Tibial nerve (tissue), 4 donors: ENCODE results near the gene TLNRD1.

ENCODE experiments used
- EP300 ChIP-seq, 2 donors: sonication (generic); formaldehyde crosslinking; IDR thresholded peaks; one replicate each; pipeline ENCODE4 v1.6.1; 2017; ENCODE audit warnings: antibody characterized with exemption in 2 of 2, mild to moderate bottlenecking in 1 of 2
- POLR2A ChIP-seq, 2 donors: fragments of 450-650 bp; IDR thresholded peaks; one replicate each; pipeline ENCODE4 v1.6.1; 2017; ENCODE audit warnings: antibody characterized with exemption in 2 of 2, mild to moderate bottlenecking in 2 of 2, moderate library complexity in 2 of 2
- TF ChIP-seq, protein P1 (sequence below), 5 experiments: fragments of 200-600 bp in 3 of 5; fragments of 450-650 bp in 2 of 5; sonication (generic) in 3 of 5; IDR thresholded peaks; one replicate each; pipeline ENCODE4 v1.5.1; 2016 to 2019; ENCODE audit warnings: antibody characterized with exemption in 5 of 5, mild to moderate bottlenecking in 3 of 5, moderate library complexity in 2 of 5

DNA sequence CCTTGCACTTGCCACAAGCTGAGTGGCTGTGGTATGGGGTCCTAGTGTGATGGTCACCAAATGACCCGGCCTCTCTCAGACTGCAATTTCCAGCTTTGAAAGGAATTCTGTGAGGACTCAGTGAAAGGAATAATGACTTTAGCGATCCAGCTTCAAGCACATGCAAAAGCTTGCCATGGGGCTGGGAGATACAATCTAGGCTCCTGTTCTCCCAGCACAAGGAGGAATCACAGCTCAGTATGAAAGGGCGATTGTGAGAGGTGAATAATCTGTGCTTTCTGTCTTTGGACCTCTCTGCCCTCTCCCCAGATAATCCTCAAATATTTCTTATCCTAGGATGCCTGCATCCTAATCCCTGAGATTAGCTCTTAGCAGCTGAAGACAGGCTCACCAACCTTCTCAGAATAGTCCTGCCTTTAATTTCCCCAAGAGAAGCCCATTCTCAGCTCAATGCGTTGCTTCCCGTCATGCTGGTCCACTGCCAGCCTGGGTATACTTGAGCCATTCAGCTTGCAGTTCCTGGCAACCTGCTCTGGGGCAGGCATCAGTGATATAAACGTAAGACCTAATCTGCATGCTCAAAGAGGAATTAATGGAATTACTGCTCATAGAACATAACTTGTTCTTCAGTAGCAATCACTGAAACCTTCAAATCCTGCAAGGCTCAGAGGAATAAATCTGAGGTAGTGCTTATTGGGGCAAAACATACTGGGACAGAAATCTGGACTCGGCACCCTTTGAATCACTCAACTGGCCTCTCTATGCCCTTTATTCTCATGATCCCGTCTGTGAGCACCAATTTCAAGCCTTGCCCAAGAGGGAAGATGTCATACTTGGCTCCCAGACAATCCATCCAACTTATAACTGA, 15.1 kb downstream of the TLNRD1 start:
- TF ChIP-seq, protein P1, sequence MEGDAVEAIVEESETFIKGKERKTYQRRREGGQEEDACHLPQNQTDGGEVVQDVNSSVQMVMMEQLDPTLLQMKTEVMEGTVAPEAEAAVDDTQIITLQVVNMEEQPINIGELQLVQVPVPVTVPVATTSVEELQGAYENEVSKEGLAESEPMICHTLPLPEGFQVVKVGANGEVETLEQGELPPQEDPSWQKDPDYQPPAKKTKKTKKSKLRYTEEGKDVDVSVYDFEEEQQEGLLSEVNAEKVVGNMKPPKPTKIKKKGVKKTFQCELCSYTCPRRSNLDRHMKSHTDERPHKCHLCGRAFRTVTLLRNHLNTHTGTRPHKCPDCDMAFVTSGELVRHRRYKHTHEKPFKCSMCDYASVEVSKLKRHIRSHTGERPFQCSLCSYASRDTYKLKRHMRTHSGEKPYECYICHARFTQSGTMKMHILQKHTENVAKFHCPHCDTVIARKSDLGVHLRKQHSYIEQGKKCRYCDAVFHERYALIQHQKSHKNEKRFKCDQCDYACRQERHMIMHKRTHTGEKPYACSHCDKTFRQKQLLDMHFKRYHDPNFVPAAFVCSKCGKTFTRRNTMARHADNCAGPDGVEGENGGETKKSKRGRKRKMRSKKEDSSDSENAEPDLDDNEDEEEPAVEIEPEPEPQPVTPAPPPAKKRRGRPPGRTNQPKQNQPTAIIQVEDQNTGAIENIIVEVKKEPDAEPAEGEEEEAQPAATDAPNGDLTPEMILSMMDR (IDR thresholded peaks at IDR 0.05), result no peak
- TF ChIP-seq POLR2A (IDR thresholded peaks at IDR 0.05), result no peak
- TF ChIP-seq EP300 (IDR thresholded peaks at IDR 0.05), result no peak
